Liver (tissue), 3 donors: ENCODE data around the gene SYDE2.

Source experiments
- CTCF ChIP-seq: fragments of 150-350 bp; IDR thresholded peaks from 2 replicates; pipeline ENCODE4 v1.5.1; 2017; ENCODE audit warnings: improper control_type of control experiment, low read depth, low read length; ENCODE audit not compliant: missing input control
- EGR1 ChIP-seq, 2 donors: IDR thresholded peaks; 2 replicates each; pipeline ENCODE4 v1.6.1; 2016 to 2018; ENCODE audit warnings: antibody characterized with exemption in 2 of 2, low read depth in 2 of 2
- HNF4A ChIP-seq, 2 donors: conservative IDR thresholded peaks; 2 replicates each; pipeline ENCODE4 v1.6.1; 2016; ENCODE audit warnings: antibody characterized with exemption in 2 of 2, mild to moderate bottlenecking in 2 of 2
- ZBTB33 ChIP-seq: IDR thresholded peaks from 2 replicates; pipeline ENCODE4 v1.6.1; 2016; ENCODE audit warnings: antibody characterized with exemption
- donor health status: healthy.
- donor health status: healthy.

GRCh38 chr1:85229574-85230097, 28.8 kb upstream of the SYDE2 start:
- no peak for TF ChIP-seq CTCF
- no peak for TF ChIP-seq EGR1 (IDR thresholded peaks at IDR 0.05; ENCODE audit: low read depth in 2 of 2)
- TF ChIP-seq HNF4A (conservative IDR thresholded peaks at IDR 0.05) = no peak
- TF ChIP-seq ZBTB33 = no peak
